CD4-positive, CD25-positive, alpha-beta regulatory T cell (primary cell): ENCODE measurements around the gene HNRNPM. TPM values are rescaled to one million over a fixed set of nuclear protein-coding genes. Genes with fewer than 3 reads are reported as not detected.

Experiments used
- ATAC-seq, 2 donors: fragments of 150-1000 bp; cut with Tn5 transposase; one replicate each; pipeline ENCODE4 v1.10.0; 2021; ENCODE audit warnings: low read depth in 2 of 2, moderate number of reproducible peaks in 2 of 2, moderate library complexity in 1 of 2
- DNase-seq, 3 donors: peaks; one replicate each; pipeline versions ENCODE4 v3.0.0 to v3.0.0-alpha.2; 2012 to 2022; ENCODE audit warnings: mixed read lengths in 1 of 3
- H3K27ac ChIP-seq: one replicate; pipeline ENCODE4 v1.7.0; 2013; ENCODE audit warnings: mild to moderate bottlenecking, low read length; ENCODE audit not compliant: insufficient read depth, poor library complexity, severe bottlenecking
- H3K27me3 ChIP-seq: one replicate; pipeline ENCODE4 v1.7.0; 2013; ENCODE audit warnings: low read length; ENCODE audit not compliant: control insufficient read depth, insufficient read depth
- H3K36me3 ChIP-seq: one replicate; pipeline ENCODE4 v1.7.0; 2013; ENCODE audit warnings: mild to moderate bottlenecking, low read length, moderate library complexity; ENCODE audit not compliant: control insufficient read depth, insufficient read depth
- H3K4me1 ChIP-seq: 2 replicates; pipeline ENCODE4 v1.7.0; 2013; ENCODE audit warnings: mild to moderate bottlenecking, low read length; ENCODE audit not compliant: insufficient read depth, control insufficient read depth, poor library complexity, severe bottlenecking
- H3K4me3 ChIP-seq: one replicate; pipeline ENCODE4 v1.7.0; 2013; ENCODE audit warnings: low read depth, mild to moderate bottlenecking, low read length, moderate library complexity
- H3K9me3 ChIP-seq, 2 experiments: 1 replicate in 1 of 2; 2 replicates in 1 of 2; pipeline ENCODE4 v1.7.0; 2013; ENCODE audit warnings: low read length in 2 of 2, mild to moderate bottlenecking in 1 of 2, moderate library complexity in 1 of 2; ENCODE audit not compliant: control insufficient read depth in 2 of 2
- H3K27ac Mint-ChIP-seq, 3 donors: one replicate each; pipeline ENCODE4 v1.8.0; 2020 to 2022; ENCODE audit warnings: mild to moderate bottlenecking in 3 of 3, mixed read lengths in 3 of 3, moderate library complexity in 2 of 3
- H3K27me3 Mint-ChIP-seq: one replicate; pipeline ENCODE4 v1.8.0; 2022; ENCODE audit warnings: mild to moderate bottlenecking, mixed read lengths
- H3K36me3 Mint-ChIP-seq: one replicate; pipeline ENCODE4 v1.8.0; 2020; ENCODE audit warnings: mixed read lengths
- H3K4me1 Mint-ChIP-seq, 4 donors: one replicate each; pipeline ENCODE4 v1.8.0; 2020 to 2022; ENCODE audit warnings: mixed read lengths in 4 of 4, mild to moderate bottlenecking in 1 of 4
- H3K4me3 Mint-ChIP-seq, 4 donors: one replicate each; pipeline ENCODE4 v1.8.0; 2020 to 2022; ENCODE audit warnings: mild to moderate bottlenecking in 4 of 4, mixed read lengths in 4 of 4, moderate library complexity in 3 of 4
- H3K9me3 Mint-ChIP-seq, 7 donors: one replicate each; pipeline ENCODE4 v1.8.0; 2020 to 2022; ENCODE audit warnings: mixed read lengths in 7 of 7, mild to moderate bottlenecking in 3 of 7, moderate library complexity in 2 of 7
- polyA plus RNA-seq, 4 donors: library from polyadenylated mRNA; unstranded; fragments of 300-500 nt; fragmentation: Illumina TruSeq; gene quantifications; one replicate each; pipeline ENCODE4 v1.2.3, GENCODE V29; 2021
- total RNA-seq: library from RNA; stranded (reverse); gene quantifications from one replicate; pipeline ENCODE4 v1.2.3, GENCODE V29; 2022

HNRNPM gene
- 263 TPM for total RNA-seq
- 100 to 1,000 TPM; 161 to 221 (median 184) TPM for polyA plus RNA-seq

GRCh38 chr19:8444677-8445487 is at the start of gene HNRNPM:
HNRNPM (plus strand) TSS chr19:8444975; CDS start chr19:8444999, 24 bp downstream.
- Histone ChIP-seq H3K4me3 (peak within 1 kb of the TSS; percentile 90), H3K9me3 (no peaks in the 10 kb centered on the region), H3K36me3 (peaks cover 18% of the 10 kb centered on the region), H3K27me3 (no peaks in the 10 kb centered on the region), H3K27ac (peak within 1 kb of the TSS; percentile 95), H3K4me1 (peaks cover 45% of the 10 kb centered on the region)
- peaks cover 24 to 50% (median 36%) of the 10 kb centered on the region in 4 donors for H3K4me1 Mint-ChIP-seq
- H3K36me3 Mint-ChIP-seq, result peaks cover 22% of the 10 kb centered on the region
- peak; percentile 98 to 100 (median 100) for DNase-seq
- peaks cover 4% of the 10 kb centered on the region for H3K27me3 Mint-ChIP-seq
- peak within 1 kb of the TSS; percentile 99 to 100 (median 99) for H3K27ac Mint-ChIP-seq
- no peaks in the 10 kb centered on the region for H3K9me3 Mint-ChIP-seq
- peak within 1 kb of the TSS; percentile 96 to 99 (median 98) for H3K4me3 Mint-ChIP-seq
- peak; percentile 93 to 95 for ATAC-seq

GRCh38 chr19:8395621-8396082 is 49.1 kb upstream of the HNRNPM start:
- no peak overlapping the region for H3K27ac ChIP-seq
- H3K4me3 ChIP-seq, result no peak overlapping the region
- no peaks in the 10 kb centered on the region for H3K9me3 ChIP-seq
- Mint-ChIP-seq H3K4me3 (no peak overlapping the region), H3K4me1 (peaks cover 0 to 53% (median 17%) of the 10 kb centered on the region in 4 donors), H3K27me3 (no peaks in the 10 kb centered on the region), H3K27ac (no peak overlapping the region), H3K36me3 (peaks cover 7% of the 10 kb centered on the region), H3K9me3 (no peaks in the 10 kb centered on the region)
- ATAC-seq (no peak), DNase-seq (no peak)
- H3K36me3 ChIP-seq, result peaks cover 3% of the 10 kb centered on the region
- peaks cover 25% of the 10 kb centered on the region for H3K4me1 ChIP-seq
- H3K27me3 ChIP-seq, result no peaks in the 10 kb centered on the region

GRCh38 chr19:8396185-8396562 is 48.6 kb upstream of the HNRNPM start:
- no peaks in the 10 kb centered on the region for H3K27me3 ChIP-seq
- H3K4me1 Mint-ChIP-seq, result peaks cover 0 to 48% (median 17%) of the 10 kb centered on the region in 4 donors
- H3K9me3 Mint-ChIP-seq, result no peaks in the 10 kb centered on the region
- peaks cover 7% of the 10 kb centered on the region for H3K36me3 Mint-ChIP-seq
- H3K4me3 ChIP-seq, result no peak overlapping the region
- H3K27ac ChIP-seq, result no peak overlapping the region
- peaks cover 21% of the 10 kb centered on the region for H3K4me1 ChIP-seq
- ATAC-seq (no peak), DNase-seq (no peak)
- no peak overlapping the region for H3K4me3 Mint-ChIP-seq
- no peaks in the 10 kb centered on the region for H3K27me3 Mint-ChIP-seq
- H3K9me3 ChIP-seq, result no peaks in the 10 kb centered on the region
- H3K36me3 ChIP-seq, result peaks cover 3% of the 10 kb centered on the region
- no peak overlapping the region for H3K27ac Mint-ChIP-seq

GRCh38 chr19:8396563-8397203 is 48.1 kb upstream of the HNRNPM start:
- H3K36me3 Mint-ChIP-seq, result peaks cover 7% of the 10 kb centered on the region
- Histone ChIP-seq H3K27me3 (no peaks in the 10 kb centered on the region), H3K4me1 (peaks cover 16% of the 10 kb centered on the region), H3K4me3 (no peak overlapping the region), H3K36me3 (peaks cover 4% of the 10 kb centered on the region), H3K9me3 (no peaks in the 10 kb centered on the region), H3K27ac (no peak overlapping the region)
- ATAC-seq (peak; percentile 56 to 71), DNase-seq (peak; percentile 58 to 70 (median 62))
- peaks cover 0 to 43% (median 16%) of the 10 kb centered on the region in 4 donors for H3K4me1 Mint-ChIP-seq
- no peaks in the 10 kb centered on the region for H3K9me3 Mint-ChIP-seq
- H3K27me3 Mint-ChIP-seq, result no peaks in the 10 kb centered on the region
- peak overlapping the region in 1 of 4 donors; percentile 8 for H3K4me3 Mint-ChIP-seq
- H3K27ac Mint-ChIP-seq, result peak overlapping the region; percentile 83 to 89 (median 84)

- H3K4me3 Mint-ChIP-seq, result peak overlapping the region in 1 of 4 donors; percentile 8
- no peak for ATAC-seq
- no peak for DNase-seq
- Histone ChIP-seq H3K9me3 (no peaks in the 10 kb centered on the region), H3K27me3 (no peaks in the 10 kb centered on the region), H3K4me1 (peaks cover 10% of the 10 kb centered on the region), H3K36me3 (peaks cover 10% of the 10 kb centered on the region), H3K4me3 (no peak overlapping the region), H3K27ac (no peak overlapping the region)
- no peaks in the 10 kb centered on the region for H3K27me3 Mint-ChIP-seq
- peaks cover 0 to 38% (median 15%) of the 10 kb centered on the region in 4 donors for H3K4me1 Mint-ChIP-seq
- H3K27ac Mint-ChIP-seq, result peak overlapping the region in 1 of 3 donors; percentile 84
- no peaks in the 10 kb centered on the region for H3K9me3 Mint-ChIP-seq
- H3K36me3 Mint-ChIP-seq, result peaks cover 11% of the 10 kb centered on the region
Observed at GRCh38 chr19:8397271-8397670, 47.5 kb upstream of the HNRNPM start.

GRCh38 chr19:8397746-8398310 is 46.9 kb upstream of the HNRNPM start:
- H3K27me3 ChIP-seq, result no peaks in the 10 kb centered on the region
- Mint-ChIP-seq H3K4me1 (peaks cover 0 to 35% (median 15%) of the 10 kb centered on the region in 4 donors), H3K27me3 (no peaks in the 10 kb centered on the region), H3K9me3 (no peaks in the 10 kb centered on the region), H3K4me3 (no peak overlapping the region), H3K36me3 (peaks cover 11% of the 10 kb centered on the region), H3K27ac (peak overlapping the region in 2 of 3 donors; percentile 69 to 84)
- no peak for DNase-seq
- H3K27ac ChIP-seq, result no peak overlapping the region
- no peaks in the 10 kb centered on the region for H3K9me3 ChIP-seq
- ATAC-seq, result no peak
- H3K36me3 ChIP-seq, result peaks cover 13% of the 10 kb centered on the region
- peaks cover 7% of the 10 kb centered on the region for H3K4me1 ChIP-seq
- no peak overlapping the region for H3K4me3 ChIP-seq

- no peak for ATAC-seq
- no peaks in the 10 kb centered on the region for H3K27me3 Mint-ChIP-seq
- Histone ChIP-seq H3K4me3 (no peak overlapping the region), H3K36me3 (peaks cover 13% of the 10 kb centered on the region), H3K4me1 (peaks cover 7% of the 10 kb centered on the region), H3K27me3 (no peaks in the 10 kb centered on the region), H3K9me3 (no peaks in the 10 kb centered on the region), H3K27ac (no peak overlapping the region)
- no peak for DNase-seq
- no peak overlapping the region for H3K4me3 Mint-ChIP-seq
- no peaks in the 10 kb centered on the region for H3K9me3 Mint-ChIP-seq
- peak overlapping the region in 1 of 3 donors; percentile 69 for H3K27ac Mint-ChIP-seq
- peaks cover 11% of the 10 kb centered on the region for H3K36me3 Mint-ChIP-seq
- peaks cover 0 to 32% (median 13%) of the 10 kb centered on the region in 4 donors for H3K4me1 Mint-ChIP-seq
Observed at GRCh38 chr19:8398311-8398771, 46.4 kb upstream of the HNRNPM start.
